ENCODE data around the gene SLC25A44. TPM values are rescaled to one million over a fixed set of nuclear protein-coding genes. Genes with fewer than 3 reads are reported as not detected.

SLC25A44 gene
- total and polyA plus RNA-seq, 2 of the 8 experiments (the other 6 are each of a cell fraction or from before 2014, with no cell fraction given), result 23.4 to 32.1 TPM

GRCh38 chr1:156212833-156213643 lies 19.1 kb downstream of the SLC25A44 start, which contains the start of gene PMF1:
PMF1 (plus strand) TSS chr1:156213007; CDS start chr1:156213016, 9 bp downstream.
- DNase-seq (ENCODE audit: low read depth in 1 of 2, low spot score in 2 of 2) (peak; percentile 87 to 97), FAIRE-seq (no peak)
- Histone ChIP-seq H2BK20ac (ENCODE audit: low read length) (0 out of 2 replicates have a peak within 1 kb of the TSS, but pooled peaks have one; percentile 48), H2BK120ac (replicated peaks; ENCODE audit: low read depth, low read length) (no peak within 1 kb of the TSS), H4K20me1 (replicated peaks in 1 of 2; ENCODE audit: control insufficient read depth in 1 of 2, insufficient read depth in 2 of 2, low read length in 2 of 2) (no peaks in the 10 kb centered on the region), H4K91ac (replicated peaks; ENCODE audit: insufficient read length, low read length) (peak within 1 kb of the TSS; percentile 99), H4K8ac (ENCODE audit: extremely low read depth, insufficient read depth, low read length) (peak within 1 kb of the TSS; percentile 100), H3K79me1 (ENCODE audit: low read depth, low read length) (peaks cover 4% of the 10 kb centered on the region), H3K23me2 (ENCODE audit: low read depth, low read length) (0 out of 2 replicates have a peak, but pooled peaks cover 3% of the 10 kb centered on the region), H3K9ac (replicated peaks in 1 of 4; ENCODE audit: extremely low read depth in 1 of 4, low read depth in 3 of 4, low read length in 3 of 4) (peak within 1 kb of the TSS; percentile 97 to 100 (median 100)), H3K79me2 (ENCODE audit: control insufficient read depth in 1 of 2, insufficient read depth in 2 of 2, low read length in 2 of 2) (peaks cover 7 to 22% of the 10 kb centered on the region in 2 experiments), H3K36me3 (ENCODE audit: control insufficient read depth in 2 of 4, insufficient read depth in 4 of 4, low read length in 3 of 4) (peaks cover 3 to 28% (median 5%) of the 10 kb centered on the region in 4 experiments; a peak in 6 of 8 replicates), H2BK15ac (ENCODE audit: low read length) (peak within 1 kb of the TSS; percentile 88; the same call in 1 of the 2 replicates), H4K5ac (ENCODE audit: insufficient read length, low read depth, low read length) (peak within 1 kb of the TSS; percentile 100), H2AK5ac (ENCODE audit: low read depth, low read length) (no peak within 1 kb of the TSS), H3K23ac (ENCODE audit: insufficient read length) (no peak within 1 kb of the TSS), H3K9me3 (ENCODE audit: insufficient read depth in 2 of 2, low read depth in 1 of 2, low read length in 1 of 2) (no peaks in the 10 kb centered on the region; a peak in 1 of 4 replicates), H2AFZ (ENCODE audit: low read length) (peak within 1 kb of the TSS; percentile 98; the same call in 1 of the 2 replicates), H3K4ac (replicated peaks; ENCODE audit: insufficient read length, low read depth, low read length) (peak within 1 kb of the TSS; percentile 55), H2BK12ac (ENCODE audit: low read depth, low read length) (peak within 1 kb of the TSS; percentile 35; the same call in 1 of the 2 replicates), H2BK5ac (ENCODE audit: low read depth, low read length) (peak within 1 kb of the TSS; percentile 93), H3K27ac (ENCODE audit: low read depth, low read length) (peak within 1 kb of the TSS; percentile 100), H3K4me1 (replicated peaks in 1 of 4; ENCODE audit: control insufficient read depth in 3 of 4, insufficient read depth in 4 of 4, low read length in 3 of 4) (peaks cover 0 to 5% (median 3%) of the 10 kb centered on the region in 4 experiments; a peak in 5 of 7 replicates), H3K4me3 (ENCODE audit: extremely low read depth in 1 of 4, insufficient read depth in 2 of 4, low read depth in 3 of 4, low read length in 4 of 4) (peak within 1 kb of the TSS; percentile 53 to 97 (median 92)), H3K56ac (replicated peaks; ENCODE audit: insufficient read length, low read depth, low read length) (peak within 1 kb of the TSS; percentile 91), H3K18ac (ENCODE audit: extremely low read depth, low read length) (peak within 1 kb of the TSS; percentile 99), H3K27me3 (replicated peaks in 1 of 4; ENCODE audit: control insufficient read depth in 3 of 4, extremely low read depth in 1 of 4, insufficient read depth in 3 of 4, low read length in 3 of 4) (no peaks in the 10 kb centered on the region), H3K4me2 (ENCODE audit: insufficient read depth in 1 of 2, low read depth in 2 of 2, low read length in 2 of 2) (peak within 1 kb of the TSS; percentile 63 to 86), H3K14ac (ENCODE audit: insufficient read length) (no peak within 1 kb of the TSS)
- WGBS, 2 experiments (ENCODE audit: extremely low coverage in 1 of 2, insufficient coverage in 1 of 2, insufficient read length in 1 of 2, insufficient replicate concordance in 2 of 2, low coverage in 1 of 2, low lambda C conversion rate in 2 of 2, missing lambda C conversion rate in 1 of 2), result 1% methylated on average over 61 of the region's 61 CpGs; no CpG with 5 or more reads in 1 of the 2 experiments
- POLR2A ChIA-PET (ENCODE audit: partially characterized antibody), result interaction anchor here (0.6 to 6.5 kb wide), 51 partner anchors 11 to 1102 kb away, joined by 3 to 77 read pairs (median 5); partner anchors contain the start of genes ARHGEF2, BGLAP, CCT3 and LMNA
- CTCF ChIA-PET (ENCODE audit: partially characterized antibody), result interaction anchor here (0.6 to 4.5 kb wide), 21 partner anchors 9 to 118 kb away, joined by 3 to 34 read pairs (median 3); partner anchors contain the start of gene SLC25A44
- no peak for TF ChIP-seq EP300 (IDR thresholded peaks at IDR 0.05; ENCODE audit: borderline replicate concordance in 1 of 2, low read depth in 2 of 2, low read length in 2 of 2)
- TF ChIP-seq CHD2 (IDR thresholded peaks at IDR 0.05; ENCODE audit: low read length), result peak; percentile 94
- TF ChIP-seq CREB1 (IDR thresholded peaks at IDR 0.05), result peak; percentile 93
- no peak for TF ChIP-seq RNF2 (IDR thresholded peaks at IDR 0.05; ENCODE audit: borderline replicate concordance, low read depth, low read length, missing control alignments, poor library complexity, severe bottlenecking)
- peak; percentile 77 for TF ChIP-seq SP2 (IDR thresholded peaks at IDR 0.05; ENCODE audit: low read length)
- TF ChIP-seq TAF1 (IDR thresholded peaks at IDR 0.05; ENCODE audit: low read depth, low read length), result peak; percentile 96
- TF ChIP-seq TAF7 (optimal IDR thresholded peaks at IDR 0.05; ENCODE audit: borderline replicate concordance, low read depth, low read length), result no peak
- TF ChIP-seq SP4 (IDR thresholded peaks at IDR 0.05; ENCODE audit: low read length), result peak; percentile 87
- peak; percentile 62 for TF ChIP-seq GTF2F1 (IDR thresholded peaks at IDR 0.05; ENCODE audit: borderline replicate concordance, low read depth, low read length)
- TF ChIP-seq RAD21 (IDR thresholded peaks at IDR 0.05 in 1 of 2, conservative IDR thresholded peaks at IDR 0.05 in 1 of 2; ENCODE audit: low read depth in 2 of 2, low read length in 2 of 2), result peak in 1 of 2 experiments; percentile 6; a peak in 1 of 4 replicates
